ENCODE data around the gene MYO7B.
"Not testable (repeated sequence)": the region's sequence is repeated elsewhere in the genome, so short reads cannot be mapped to it uniquely, and the experiment has no call there.

The MYO7B gene

DNA sequence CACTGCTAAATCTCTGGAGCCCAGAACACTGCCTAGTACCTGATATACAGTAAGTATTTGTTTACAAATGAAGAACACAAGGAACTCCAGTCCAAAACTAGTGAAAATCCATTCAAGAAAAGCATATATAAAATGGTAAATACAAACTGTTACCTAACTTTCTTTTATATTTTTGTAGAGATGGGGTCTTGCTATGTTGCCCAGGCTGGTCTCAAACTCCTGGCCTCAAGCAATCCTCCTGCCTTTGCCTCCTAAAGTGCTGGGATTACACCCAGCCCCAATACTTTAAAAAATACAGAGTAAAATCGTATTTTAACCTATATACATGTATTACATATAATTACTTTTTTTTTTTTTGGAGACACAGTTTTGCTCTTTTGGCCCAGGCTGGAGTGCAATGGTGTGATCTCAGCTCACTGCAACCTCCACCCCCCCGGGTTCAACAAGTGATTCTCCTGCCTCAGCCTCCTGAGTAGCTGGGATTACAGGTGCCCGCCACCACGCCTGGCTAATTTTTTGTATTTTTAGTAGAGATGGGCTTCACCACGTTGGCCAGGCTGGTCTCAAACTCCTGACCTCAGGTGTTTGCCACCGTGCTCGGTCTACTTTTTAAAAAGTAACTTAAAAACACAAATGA is 11.2 kb upstream of the MYO7B start:
- DNase-seq (ENCODE audit: low spot score): not testable (repeated sequence)

- no peak for DNase-seq (ENCODE audit: low spot score)
These were observed 9.8 kb upstream of the MYO7B start for GRCh38 chr2:127525691-127526131.

- DNase-seq (ENCODE audit: low spot score): peak; percentile 93
These were observed 9.1 kb upstream of the MYO7B start, which contains the start of gene IWS1 for GRCh38 chr2:127526132-127527000. Gene IWS1, minus strand, starts transcription at chr2:127526489. Its CDS starts 281 bp downstream, at chr2:127526208.

GRCh38 chr2:127527001-127527804 is 8.3 kb upstream of the MYO7B start:
- no peak for DNase-seq (ENCODE audit: low spot score)

DNA sequence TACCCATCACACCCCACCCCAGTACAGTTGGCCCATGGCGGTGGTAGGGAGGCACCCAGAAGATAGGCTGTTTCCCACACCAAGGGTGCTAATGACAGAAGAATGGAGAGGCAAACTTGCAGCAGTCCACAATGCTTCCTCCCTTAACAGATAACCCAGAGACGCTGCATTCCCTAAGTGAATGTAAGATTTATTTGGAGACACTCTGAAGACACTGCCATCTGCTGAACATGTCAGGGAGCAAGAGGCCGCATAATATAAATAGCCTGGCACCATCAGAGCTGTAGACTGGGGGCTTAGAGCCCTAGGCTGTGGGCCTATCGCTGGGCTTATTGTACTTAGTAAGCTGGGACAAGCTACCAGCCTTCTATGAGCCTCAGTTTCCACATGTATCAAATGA is 7.0 kb upstream of the MYO7B start:
- DNase-seq (ENCODE audit: low spot score): no peak

DNA sequence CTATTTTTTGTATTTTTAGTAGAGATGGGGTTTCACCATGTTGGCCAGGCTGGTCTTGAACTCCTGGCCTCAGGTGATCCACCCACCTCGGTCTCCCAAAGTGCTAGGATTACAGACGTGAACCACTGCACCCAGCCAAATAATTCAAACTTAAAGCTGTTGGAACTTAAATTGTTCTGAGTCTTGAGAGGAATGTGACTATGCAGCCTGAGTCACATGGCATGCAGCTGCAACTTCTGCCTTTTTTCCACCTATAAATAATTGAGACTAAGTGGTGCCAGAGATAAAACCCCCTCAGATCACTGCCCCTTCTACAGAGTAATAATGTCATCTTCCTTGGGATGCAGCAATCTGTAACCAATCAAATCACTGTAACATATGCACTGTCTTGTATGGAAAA is 6.1 kb upstream of the MYO7B start:
- not testable (repeated sequence) for DNase-seq (ENCODE audit: low spot score)

GRCh38 chr2:127530245-127531140 is 5.0 kb upstream of the MYO7B start:
- no peak for DNase-seq (ENCODE audit: low spot score)

GRCh38 chr2:127531221-127531648 is 4.2 kb upstream of the MYO7B start:
- DNase-seq (ENCODE audit: low spot score): no peak

GRCh38 chr2:127532296-127532695 is 3.2 kb upstream of the MYO7B start:
- DNase-seq (ENCODE audit: low spot score): no peak

GRCh38 chr2:127535918-127536317 is 435 bp downstream of the MYO7B start:
- no peak for DNase-seq (ENCODE audit: low spot score)

GRCh38 chr2:127536707-127537541 is 1.4 kb downstream of the MYO7B start:
- DNase-seq (ENCODE audit: low spot score): no peak

GRCh38 chr2:127537644-127538043 is 2.2 kb downstream of the MYO7B start:
- DNase-seq (ENCODE audit: low spot score): no peak

DNA sequence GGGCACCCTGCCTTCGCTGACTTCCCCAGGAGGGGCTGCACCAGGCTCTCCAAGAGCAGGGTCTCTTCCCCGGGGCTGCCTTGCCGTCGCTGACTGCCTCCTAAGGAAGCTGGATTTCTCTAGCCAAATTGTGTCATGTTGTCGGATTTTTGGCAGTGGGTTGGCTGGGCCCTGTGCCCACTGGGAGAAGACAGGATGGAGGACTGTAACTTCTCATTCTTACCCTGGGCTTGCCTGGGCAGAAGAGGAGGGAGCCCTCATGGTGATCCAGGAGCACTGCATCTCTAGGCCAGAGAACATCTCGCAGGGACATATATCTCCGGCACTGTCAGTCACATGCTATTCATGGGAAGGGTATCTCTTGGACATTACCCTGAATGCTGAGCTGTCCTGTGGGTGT is 6.3 kb downstream of the MYO7B start:
- DNase-seq (ENCODE audit: low spot score): no peak

GRCh38 chr2:127542231-127542630 is 6.7 kb downstream of the MYO7B start:
- no peak for DNase-seq (ENCODE audit: low spot score)

- DNase-seq (ENCODE audit: low spot score): not testable (repeated sequence)
These were observed 7.6 kb downstream of the MYO7B start for GRCh38 chr2:127543013-127543501.

DNA sequence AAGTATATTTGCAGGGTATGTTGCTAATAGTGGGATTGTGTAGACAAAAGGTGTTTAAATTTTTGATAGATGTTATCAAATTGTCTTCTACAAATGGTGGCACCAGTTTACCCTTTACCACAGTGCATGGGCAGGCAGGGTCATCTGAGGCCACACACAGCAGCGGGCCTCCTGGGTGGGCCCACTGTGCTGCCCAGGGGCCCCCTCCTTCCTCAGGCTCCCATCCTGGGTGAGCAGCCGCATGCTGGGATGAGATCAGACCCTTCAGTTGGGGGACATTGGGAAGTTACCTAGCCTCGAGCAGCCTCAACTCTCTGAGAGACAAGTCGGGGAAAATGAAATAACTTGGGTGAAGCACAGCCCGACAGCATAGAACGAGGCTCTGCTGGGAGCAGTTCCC is 9.7 kb downstream of the MYO7B start:
- DNase-seq (ENCODE audit: low spot score): no peak

- DNase-seq (ENCODE audit: low spot score): no peak
These were observed 10.3 kb downstream of the MYO7B start for GRCh38 chr2:127545796-127546195.

DNA sequence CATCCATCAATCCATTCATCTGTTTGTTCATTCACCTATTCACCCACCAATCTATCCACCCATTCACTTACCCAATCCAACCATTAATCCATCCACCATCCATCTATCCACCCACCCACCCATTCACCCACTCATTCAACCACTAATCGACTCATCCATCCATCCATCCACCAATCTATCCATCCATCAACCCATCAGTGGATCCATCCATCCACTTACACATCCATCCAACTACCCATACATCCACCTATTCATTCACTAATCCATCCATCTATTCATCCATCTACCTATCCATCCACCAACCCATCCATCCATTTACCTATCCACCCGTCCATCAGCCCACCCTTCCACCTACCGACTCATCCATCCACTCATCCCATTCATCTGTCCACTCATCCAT is 11.3 kb downstream of the MYO7B start:
- no peak for DNase-seq (ENCODE audit: low spot score)

DNA sequence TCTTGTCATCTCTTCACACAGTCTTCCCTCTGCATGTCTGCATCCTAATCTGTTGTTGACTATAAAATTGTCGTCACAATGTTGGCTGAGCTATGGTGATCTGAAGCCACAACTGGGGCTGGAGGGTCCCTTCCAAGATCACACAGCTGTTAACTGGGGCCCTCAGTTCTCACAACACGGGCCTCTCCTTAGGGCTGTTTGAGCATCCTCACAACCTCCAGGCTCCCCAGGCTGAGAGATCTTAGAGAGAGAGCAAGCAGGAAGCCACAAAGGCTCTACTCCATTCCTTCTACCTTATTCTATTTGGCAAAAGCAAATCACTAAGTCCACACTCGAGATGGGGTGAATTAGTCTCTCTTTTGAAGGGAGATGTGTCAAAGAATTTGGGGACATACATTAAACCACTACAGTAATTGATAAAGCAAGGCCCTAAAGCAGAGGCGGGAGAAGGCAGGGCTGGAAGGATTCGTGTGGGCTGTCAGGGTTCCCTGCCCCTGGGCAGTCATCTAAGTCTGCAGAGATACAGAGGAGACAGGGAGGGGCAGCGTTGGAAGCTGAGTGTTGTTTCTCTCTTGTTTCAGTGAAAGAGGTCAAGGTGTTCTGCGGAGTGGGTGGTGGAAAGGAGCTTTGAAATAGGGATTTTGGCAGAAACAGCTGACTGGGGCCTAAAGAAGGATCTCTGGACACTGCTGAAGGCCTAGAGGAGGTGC is 15.9 kb downstream of the MYO7B start:
- no peak for DNase-seq (ENCODE audit: low spot score)

GRCh38 chr2:127552336-127552735 is 16.9 kb downstream of the MYO7B start:
- no peak for DNase-seq (ENCODE audit: low spot score)

Measured in D341Med (cell line).